ENCODE measurements around the gene EPHA8. TPM values are rescaled to one million over a fixed set of nuclear protein-coding genes. Genes with fewer than 3 reads are reported as not detected.

The EPHA8 gene
- total RNA-seq, 1 donor from 2014 or later, result not detected

DNA sequence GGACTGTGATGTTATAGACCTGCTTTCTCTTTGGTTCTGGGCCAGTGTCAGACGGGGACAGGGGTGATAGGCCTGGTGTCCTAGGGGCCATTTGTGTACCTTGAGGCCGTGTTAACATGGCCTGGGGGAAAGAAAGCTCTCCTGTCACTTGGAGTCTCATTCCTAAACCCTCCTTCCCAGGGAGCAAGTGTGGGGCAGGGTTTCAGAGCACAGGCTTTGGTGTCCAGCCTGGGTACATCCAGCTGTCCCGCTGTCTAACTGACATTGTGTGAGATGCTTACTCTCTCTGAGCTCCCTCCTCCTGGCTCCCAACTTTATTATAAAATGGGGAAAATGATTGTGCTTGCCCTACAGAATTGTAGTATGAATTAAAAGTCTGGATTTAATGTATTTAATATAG lies 32.6 kb upstream of the EPHA8 start:
- H3K4me1 Mint-ChIP-seq, result peaks cover 6% of the 10 kb centered on the region

DNA sequence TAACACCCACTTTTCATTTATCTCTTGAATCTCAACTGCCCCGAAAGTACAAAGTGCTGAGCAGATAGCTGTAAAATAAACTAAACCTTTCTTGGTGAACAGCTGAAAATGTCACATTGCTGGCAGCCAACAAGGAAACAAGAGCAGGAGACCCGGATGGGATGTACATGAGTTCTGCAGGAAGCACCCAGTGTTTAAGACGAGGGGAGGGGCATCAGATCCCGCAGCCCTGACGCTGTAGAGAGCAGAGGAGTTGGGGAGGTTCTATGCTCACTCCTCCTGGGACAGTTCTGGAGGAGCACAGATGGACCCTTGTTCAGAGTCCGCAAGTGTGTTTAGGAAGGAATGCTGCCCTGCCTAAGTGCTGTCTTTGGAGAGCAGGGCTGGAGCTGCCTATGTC lies 32.0 kb upstream of the EPHA8 start:
- Mint-ChIP-seq H3K27ac (no peak overlapping the region), H3K4me3 (no peak overlapping the region), H3K4me1 (peaks cover 6% of the 10 kb centered on the region), H3K9me3 (no peaks in the 10 kb centered on the region), H3K27me3 (ENCODE audit: low read depth) (no peaks in the 10 kb centered on the region), H3K36me3 (peaks cover 14% of the 10 kb centered on the region)
- no peak for TF ChIP-seq CTCF (IDR thresholded peaks at IDR 0.05; ENCODE audit: unreplicated experiment)
- DNase-seq (ENCODE audit: low spot score in 2 of 2, unreplicated experiment in 2 of 2), result no peak

More for the DNA sequence above, 32.6 kb upstream of the EPHA8 start:
- H3K27me3 Mint-ChIP-seq (ENCODE audit: low read depth), result no peaks in the 10 kb centered on the region
- TF ChIP-seq CTCF (IDR thresholded peaks at IDR 0.05; ENCODE audit: unreplicated experiment), result no peak
- H3K9me3 Mint-ChIP-seq, result no peaks in the 10 kb centered on the region
- no peak overlapping the region for H3K27ac Mint-ChIP-seq
- H3K36me3 Mint-ChIP-seq, result peaks cover 14% of the 10 kb centered on the region
- H3K4me3 Mint-ChIP-seq, result no peak overlapping the region
- DNase-seq (ENCODE audit: low spot score in 2 of 2, unreplicated experiment in 2 of 2), result no peak

DNA sequence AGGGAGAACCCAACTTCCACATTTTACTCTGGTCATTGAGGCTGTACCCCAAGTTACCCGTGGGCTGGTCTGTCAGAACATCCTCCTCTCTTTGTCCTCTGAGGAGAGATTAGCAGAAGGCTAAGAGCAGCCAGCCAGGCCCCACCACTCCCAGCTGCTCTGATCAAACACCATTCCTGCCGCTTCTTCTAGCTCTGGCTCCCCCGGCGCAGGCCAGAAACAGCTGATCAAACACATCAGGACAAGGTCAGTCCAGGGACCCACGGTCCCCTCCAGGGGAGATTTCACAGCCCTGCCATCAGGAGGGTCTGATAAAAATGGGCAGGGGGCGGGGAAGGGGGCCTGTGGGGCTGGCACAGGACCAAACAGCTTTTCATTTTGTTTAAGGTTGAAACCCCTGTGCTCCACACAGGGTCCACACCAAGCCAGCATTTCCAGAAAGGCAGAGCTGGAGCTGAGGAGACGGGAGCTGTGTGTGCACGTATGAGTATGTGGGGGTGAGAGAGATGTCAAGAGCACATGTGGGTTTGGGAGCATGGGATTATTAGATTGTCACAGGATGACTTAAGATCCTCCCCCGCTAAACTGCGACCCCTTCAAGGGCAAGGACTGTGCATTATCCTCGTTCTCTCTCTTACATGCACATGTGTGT lies 29.9 kb upstream of the EPHA8 start:
- no peak for DNase-seq (ENCODE audit: low spot score in 2 of 2, unreplicated experiment in 2 of 2)
- Mint-ChIP-seq H3K9me3 (no peaks in the 10 kb centered on the region), H3K4me1 (peaks cover 6% of the 10 kb centered on the region), H3K27ac (no peak overlapping the region), H3K4me3 (no peak overlapping the region), H3K27me3 (ENCODE audit: low read depth) (no peaks in the 10 kb centered on the region), H3K36me3 (peaks cover 5% of the 10 kb centered on the region)
- TF ChIP-seq CTCF (IDR thresholded peaks at IDR 0.05; ENCODE audit: unreplicated experiment), result no peak

DNA sequence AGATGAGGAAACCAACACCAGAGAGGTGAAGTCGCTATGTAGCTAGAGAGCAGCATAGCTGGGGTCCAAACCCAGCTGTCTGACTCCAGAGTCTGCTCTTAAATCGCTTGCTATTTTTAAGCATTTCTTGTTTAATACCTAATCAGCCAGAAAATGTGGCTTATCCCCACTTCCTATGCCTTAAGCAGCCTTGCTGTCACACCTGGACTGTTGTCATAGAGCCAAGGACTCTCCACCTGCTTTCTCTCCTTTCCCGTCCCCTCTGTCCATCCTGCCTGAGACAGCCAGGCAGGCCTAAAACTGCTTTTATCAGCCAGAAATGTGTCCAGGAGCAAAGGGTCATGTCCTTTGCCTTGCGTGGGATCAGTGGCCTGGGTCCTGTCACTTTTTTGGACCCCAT lies 28.3 kb upstream of the EPHA8 start:
- Mint-ChIP-seq H3K4me3 (no peak overlapping the region), H3K27ac (no peak overlapping the region), H3K9me3 (no peaks in the 10 kb centered on the region), H3K36me3 (peaks cover 3% of the 10 kb centered on the region), H3K27me3 (ENCODE audit: low read depth) (no peaks in the 10 kb centered on the region), H3K4me1 (peaks cover 4% of the 10 kb centered on the region)
- no peak for TF ChIP-seq CTCF (IDR thresholded peaks at IDR 0.05; ENCODE audit: unreplicated experiment)
- no peak for DNase-seq (ENCODE audit: low spot score in 2 of 2, unreplicated experiment in 2 of 2)

- no peak overlapping the region for H3K4me3 Mint-ChIP-seq
- peaks cover 3% of the 10 kb centered on the region for H3K36me3 Mint-ChIP-seq
- no peak overlapping the region for H3K27ac Mint-ChIP-seq
- DNase-seq (ENCODE audit: low spot score in 2 of 2, unreplicated experiment in 2 of 2), result no peak
- no peaks in the 10 kb centered on the region for H3K9me3 Mint-ChIP-seq
- TF ChIP-seq CTCF (IDR thresholded peaks at IDR 0.05; ENCODE audit: unreplicated experiment), result no peak
- H3K27me3 Mint-ChIP-seq (ENCODE audit: low read depth), result peaks cover under 1% of the 10 kb centered on the region
- no peaks in the 10 kb centered on the region for H3K4me1 Mint-ChIP-seq
Measured at GRCh38 chr1:22535399-22535798, 27.9 kb upstream of the EPHA8 start.

GRCh38 chr1:22536506-22536905 lies 26.8 kb upstream of the EPHA8 start:
- DNase-seq (ENCODE audit: low spot score in 2 of 2, unreplicated experiment in 2 of 2), result no peak
- Mint-ChIP-seq H3K27ac (no peak overlapping the region), H3K4me3 (no peak overlapping the region), H3K27me3 (ENCODE audit: low read depth) (peaks cover 2% of the 10 kb centered on the region), H3K4me1 (no peaks in the 10 kb centered on the region), H3K36me3 (peaks cover 3% of the 10 kb centered on the region), H3K9me3 (no peaks in the 10 kb centered on the region)
- TF ChIP-seq CTCF (IDR thresholded peaks at IDR 0.05; ENCODE audit: unreplicated experiment), result no peak
